K562 (cell line): ENCODE data around the gene GALK2. TPM values are rescaled to one million over a fixed set of nuclear protein-coding genes. Genes with fewer than 3 reads are reported as not detected.

Experiments
- ATAC-seq: fragments of 200-7000 bp; cut with Tn5 transposase; 3 replicates; pipeline ENCODE4 v1.9.1; 2020; ENCODE audit warnings: moderate library complexity
- BruUV-seq: library from RNA; stranded (reverse); fragments of 400-500 nt; replicated peaks from 2 replicates; lab custom pipeline; 2021; lab: Mats Ljungman, UMichigan
- CTCF ChIA-PET: fragments of 300-600 bp; formaldehyde crosslinking; extraction: SDS; loops from one replicate; lab custom pipeline; 2021; ENCODE audit warnings: low intra/inter-chr PET ratio; lab: Yijun Ruan, JAX
- POLR2A ChIA-PET: fragments of 300-600, 350-650 bp; sonication (Branson Sonifier 250); formaldehyde crosslinking; extraction: SDS; loops from one replicate; lab custom pipeline; 2021; ENCODE audit warnings: antibody characterized with exemption, inconsistent platforms; lab: Yijun Ruan, JAX
- DNase-seq, 4 experiments: peaks; one replicate each; pipeline versions ENCODE4 v3.0.0 to v3.0.0-alpha.2; 2011 to 2018; ENCODE audit warnings: low spot score in 3 of 4, mixed read lengths in 3 of 4; ENCODE audit errors: extremely low read depth in 1 of 4
- FAIRE-seq: peaks from 2 replicates; lab custom pipeline; 2011; peaks lifted over from hg19 to GRCh38; lab: Jason Lieb, UNC
- H2AFZ ChIP-seq: 2 replicates; pipeline ENCODE4 v1.6.0; 2011; ENCODE audit warnings: low read depth, low read length, control low read depth, inconsistent platforms
- H3K27ac ChIP-seq: fragments of 200-600 bp; 3 replicates; pipeline ENCODE4 v1.8.0; 2011; ENCODE audit warnings: low read depth, mild to moderate bottlenecking, control low read depth, inconsistent platforms, low read length, moderate library complexity, mixed read lengths; ENCODE audit errors: extremely low read depth
- H3K27me3 ChIP-seq, 2 experiments: fragments of 300-600 bp in 1 of 2; 2 replicates in 1 of 2; 3 replicates in 1 of 2; pipeline versions ENCODE4 v1.6.0 to v1.8.0; 2011; ENCODE audit warnings: inconsistent platforms in 2 of 2, low read length in 2 of 2, mild to moderate bottlenecking in 1 of 2, mixed read lengths in 1 of 2, moderate library complexity in 1 of 2; ENCODE audit not compliant: control insufficient read depth in 2 of 2, insufficient read depth in 2 of 2
- H3K36me3 ChIP-seq: fragments of 300-600 bp; 3 replicates; pipeline ENCODE4 v1.8.0; 2011; ENCODE audit warnings: mild to moderate bottlenecking, low read length, inconsistent platforms; ENCODE audit not compliant: control insufficient read depth, insufficient read depth
- H3K4me1 ChIP-seq, 2 experiments: fragments of 200-600 bp in 1 of 2; replicated peaks in 1 of 2; 2 replicates in 1 of 2; 3 replicates in 1 of 2; pipeline versions ENCODE4 v1.5.1 to v1.8.0; 2011; ENCODE audit warnings: inconsistent platforms in 2 of 2, low read length in 2 of 2, mild to moderate bottlenecking in 1 of 2, mixed read lengths in 1 of 2, moderate library complexity in 1 of 2; ENCODE audit not compliant: control insufficient read depth in 2 of 2, insufficient read depth in 2 of 2
- H3K4me2 ChIP-seq: 2 replicates; pipeline ENCODE4 v1.6.1; 2011; ENCODE audit warnings: low read length, control low read depth, inconsistent platforms, mixed read lengths; ENCODE audit not compliant: insufficient read depth
- H3K4me3 ChIP-seq: fragments of 200-600 bp; sonication (generic), shearing (Covaris generic); 2 replicates; pipeline ENCODE4 v1.5.1; 2016; ENCODE audit warnings: control low read depth, inconsistent platforms
- H3K79me2 ChIP-seq: fragments of 200-600 bp; 3 replicates; pipeline ENCODE4 v1.8.0; 2011; ENCODE audit warnings: low read length, inconsistent platforms; ENCODE audit not compliant: control insufficient read depth, insufficient read depth
- H3K9ac ChIP-seq, 2 experiments: 2 replicates each; pipeline versions ENCODE4 v1.6.0 to v1.6.1; 2011; ENCODE audit warnings: low read depth in 2 of 2, low read length in 2 of 2, control low read depth in 1 of 2, inconsistent platforms in 1 of 2, mild to moderate bottlenecking in 1 of 2, mixed read lengths in 1 of 2; ENCODE audit not compliant: insufficient read depth in 1 of 2
- H3K9me1 ChIP-seq: one replicate; pipeline ENCODE4 v1.6.0; 2011; ENCODE audit warnings: inconsistent platforms, mild to moderate bottlenecking, low read length, moderate library complexity; ENCODE audit not compliant: control insufficient read depth, insufficient read depth
- H3K9me3 ChIP-seq: replicated peaks from 2 replicates; pipeline ENCODE4 v1.5.1; 2011; ENCODE audit warnings: low read depth, low read length, inconsistent platforms; ENCODE audit not compliant: control insufficient read depth, insufficient read depth
- H4K20me1 ChIP-seq: replicated peaks from 2 replicates; pipeline ENCODE4 v1.6.1; 2011; ENCODE audit warnings: low read length, inconsistent platforms, mixed read lengths; ENCODE audit not compliant: control insufficient read depth, insufficient read depth
- ATF1 ChIP-seq, 2 experiments: fragments of 450-650 bp in 1 of 2; IDR thresholded peaks; 2 replicates each; pipeline ENCODE4 v1.6.1; 2016; ENCODE audit warnings: missing compliant biosample characterization in 1 of 2, missing genetic modification characterization in 1 of 2
- BDP1 ChIP-seq: IDR thresholded peaks from 3 replicates; pipeline ENCODE4 v1.6.1; 2011; ENCODE audit not compliant: insufficient read length, insufficient read depth
- ERF ChIP-seq: fragments of 450-650 bp; formaldehyde crosslinking; IDR thresholded peaks from 2 replicates; pipeline ENCODE4 v1.4.0; 2020; ENCODE audit warnings: mild to moderate bottlenecking, mixed read lengths
- HDAC1 ChIP-seq, 2 experiments: fragments of 450-650 bp; IDR thresholded peaks; 2 replicates each; pipeline ENCODE4 v1.6.1; 2016 to 2017; ENCODE audit warnings: inconsistent platforms in 1 of 2, mild to moderate bottlenecking in 1 of 2, moderate library complexity in 1 of 2
- HSF4 ChIP-seq: fragments of 250-450 bp; sonication (Bioruptor Pico); IDR thresholded peaks from 2 replicates; pipeline ENCODE4 v2.1.2; 2022; ENCODE audit warnings: mild to moderate bottlenecking, moderate library complexity, borderline replicate concordance
- KDM1A ChIP-seq, 2 experiments: fragments of 450-650 bp; IDR thresholded peaks; 2 replicates each; pipeline ENCODE4 v1.6.1; 2016; ENCODE audit warnings: mild to moderate bottlenecking in 2 of 2
- THRAP3 ChIP-seq: fragments of 450-650 bp; IDR thresholded peaks from 2 replicates; pipeline ENCODE4 v1.6.1; 2016; ENCODE audit warnings: mild to moderate bottlenecking, inconsistent platforms, borderline replicate concordance
- ZFP36 ChIP-seq: fragments of 150-350 bp; IDR thresholded peaks from 2 replicates; pipeline ENCODE4 v1.6.1; 2018; ENCODE audit warnings: low read length, low read depth; ENCODE audit not compliant: partially characterized antibody
- ZNF583 ChIP-seq: fragments of 250-450 bp; sonication (Bioruptor Pico); IDR thresholded peaks from 2 replicates; pipeline ENCODE4 v1.4.0; 2020
- WGBS: fragments of 100-300 bp; shearing (Covaris generic); methylation state at CpG from one replicate; pipeline ENCODE4 v1.1.6; 2016; ENCODE audit warnings: low coverage, mixed read lengths; ENCODE audit not compliant: insufficient coverage; ENCODE audit errors: missing lambda C conversion rate; 5-methylcytosine and 5-hydroxymethylcytosine counted together
- in situ Hi-C: fragments of 300-500 bp; cut with MboI; formaldehyde crosslinking; loops from 4 replicates; pipeline ENCODE4 v1.15.0; 2018; ENCODE audit warnings: inconsistent platforms, mixed read lengths
- intact Hi-C: fragments of 100-400 bp; cut with micrococcal nuclease; formaldehyde crosslinking; loops from 2 replicates; pipeline ENCODE4 v1.14.2; 2022
- polyA plus RNA-seq, 8 experiments: library from polyadenylated mRNA; depleted of rRNA in 4 of 8; stranded (reverse) in 5 of 8; unstranded in 3 of 8; fragments of >200 nt; fragmentation: Nextera tagmentation in 2 of 8; fragmentation: Illumina TruSeq in 1 of 8; extraction: Ambion mirVana in 2 of 8; extraction: Trizol in 1 of 8; gene quantifications; 2 replicates each; pipeline versions ENCODE4 v1.2.1 to v1.2.3, GENCODE V29; 2011 to 2014; ENCODE audit warnings: inconsistent platforms in 1 of 8, missing spikeins in 1 of 8
- total RNA-seq, 7 experiments: library from RNA; depleted of rRNA in 6 of 7; stranded (reverse); fragments of >200 nt in 6 of 7; fragmentation: Illumina TruSeq in 2 of 7; extraction: Trizol in 2 of 7; gene quantifications; 2 replicates each; pipeline versions ENCODE4 v1.2.1 to v1.2.3, GENCODE V29; 2011 to 2021; ENCODE audit warnings: low replicate concordance in 1 of 7

GALK2 gene
- total and polyA plus RNA-seq, 9 of the 15 experiments (the other 6 are each of a cell fraction or from before 2014, with no cell fraction given) = 32.8 to 82.0 (median 54.4) TPM

DNA sequence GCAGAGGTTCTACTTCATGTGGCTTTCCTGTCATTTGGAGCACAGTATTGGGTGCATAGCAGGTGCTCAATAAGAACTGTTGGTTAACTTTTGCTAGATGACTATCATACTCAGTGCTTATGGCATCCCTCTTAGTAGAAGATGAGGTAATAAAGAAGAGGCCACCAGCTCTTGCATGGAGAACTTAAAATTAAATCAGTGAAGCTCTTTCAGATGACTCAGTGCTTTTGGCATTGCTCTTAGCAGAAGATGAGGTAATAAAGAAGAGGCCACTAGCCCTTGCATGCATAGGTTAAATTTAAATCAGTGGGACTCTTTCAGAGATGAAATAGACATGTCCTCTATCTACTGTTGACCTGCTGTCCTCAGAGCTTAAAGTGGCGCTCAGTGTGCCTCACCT lies 143.6 kb downstream of the GALK2 start:
- DNase-seq (no peak), FAIRE-seq (no peak), ATAC-seq (no peak)
- no TSS peak for BruUV-seq
- Histone ChIP-seq H4K20me1 (no peaks in the 10 kb centered on the region), H3K9me3 (no peaks in the 10 kb centered on the region), H3K4me2 (no peak overlapping the region), H2AFZ (no peak overlapping the region), H3K9me1 (no peaks in the 10 kb centered on the region), H3K9ac (no peak overlapping the region), H3K4me1 (no peaks in the 10 kb centered on the region), H3K27ac (no peak overlapping the region), H3K27me3 (no peaks in the 10 kb centered on the region), H3K79me2 (no peaks in the 10 kb centered on the region), H3K36me3 (peaks cover 16% of the 10 kb centered on the region), H3K4me3 (no peak overlapping the region)
- CTCF ChIA-PET = no interaction called here
- TF ChIP-seq HSF4 (CRISPR knock-in tag) (no peak), BDP1 (no peak), ATF1 (CRISPR knock-in tag; IDR thresholded peaks at IDR 0.05) (no peak), ATF1 (tag; IDR thresholded peaks at IDR 0.05) (no peak), ZFP36 (no peak), KDM1A (IDR thresholded peaks at IDR 0.05) (0 out of 4 replicates have a peak, but pooled peaks of 1 of the 2 experiments have one; percentile 10)
- 75% methylated on average over 1 of the region's 1 CpG for WGBS
- POLR2A ChIA-PET = no interaction called here
- intact Hi-C loops (no loop called here), in situ Hi-C loops (no loop called here)

DNA sequence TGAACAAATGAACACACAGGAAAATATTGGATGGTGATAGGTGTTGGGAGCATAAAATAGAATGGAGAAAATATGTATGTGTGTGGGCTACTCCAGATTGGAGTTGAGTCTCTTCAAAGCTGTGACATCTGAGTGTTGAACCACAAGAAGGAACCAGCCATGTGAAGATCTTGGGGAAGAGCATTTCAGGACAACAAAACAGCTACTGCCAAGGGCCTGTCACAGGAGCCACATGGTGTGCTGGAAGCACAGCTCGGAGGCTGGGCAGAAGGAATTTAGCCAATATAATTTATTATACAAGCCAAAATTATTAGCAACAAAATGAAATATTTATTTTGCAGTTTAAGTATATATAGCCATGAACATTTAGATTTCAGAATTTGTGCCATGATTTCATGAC lies 144.7 kb downstream of the GALK2 start:
- no peak for ATAC-seq
- TF ChIP-seq ERF (CRISPR knock-in tag) (no peak), ZNF583 (CRISPR knock-in tag) (no peak), HDAC1 (IDR thresholded peaks at IDR 0.05) (no peak), THRAP3 (no peak)
- TF ChIP-seq, all 486 proteins: peak for 0
- H3K4me2 ChIP-seq = no peak overlapping the region
- POLR2A ChIA-PET = no interaction called here
- H3K4me1 ChIP-seq = no peaks in the 10 kb centered on the region
- no TSS peak for BruUV-seq
- FAIRE-seq (no peak), DNase-seq (no peak)
- no peaks in the 10 kb centered on the region for H4K20me1 ChIP-seq
- intact Hi-C loops = no loop called here
- CTCF ChIA-PET = no interaction called here
- H3K9me3 ChIP-seq = no peaks in the 10 kb centered on the region
- H3K4me3 ChIP-seq = no peak overlapping the region
- H2AFZ ChIP-seq = no peak overlapping the region
- H3K27ac ChIP-seq = no peak overlapping the region
- in situ Hi-C loops = no loop called here
- WGBS = 88% methylated on average over 1 of the region's 1 CpG
- no peaks in the 10 kb centered on the region for H3K27me3 ChIP-seq
- no peaks in the 10 kb centered on the region for H3K79me2 ChIP-seq
- H3K9me1 ChIP-seq = no peaks in the 10 kb centered on the region
- H3K36me3 ChIP-seq = peaks cover 27% of the 10 kb centered on the region
- no peak overlapping the region for H3K9ac ChIP-seq
